Activated naive CD4-positive, alpha-beta T cell treated with anti-CD3 and anti-CD28 coated beads, Interleukin-2, amount 50 U/mL, for 16 hours (primary cell): Measurements from ENCODE around the gene NFKB2.

Experiments
- DNase-seq: peaks from one replicate; pipeline ENCODE4 v3.0.0-alpha.2; 2020

NFKB2 gene

GRCh38 chr10:102396317-102396650 lies 779 bp downstream of the NFKB2 start:
- DNase-seq, result no peak

GRCh38 chr10:102396730-102397151 lies 1.2 kb downstream of the NFKB2 start:
- no peak for DNase-seq

GRCh38 chr10:102397222-102398171 lies 2.0 kb downstream of the NFKB2 start:
- DNase-seq, result no peak

GRCh38 chr10:102398172-102399020 lies 2.9 kb downstream of the NFKB2 start:
- DNase-seq, result no peak

- DNase-seq, result peak; percentile 86
Measured at GRCh38 chr10:102399217-102400021, 3.9 kb downstream of the NFKB2 start.

GRCh38 chr10:102400076-102400475 lies 4.6 kb downstream of the NFKB2 start:
- no peak for DNase-seq

- no peak for DNase-seq
Measured at GRCh38 chr10:102400598-102401341, 5.3 kb downstream of the NFKB2 start.

GRCh38 chr10:102401342-102401654 lies 5.8 kb downstream of the NFKB2 start:
- DNase-seq, result no peak

GRCh38 chr10:102401735-102402511 lies 6.4 kb downstream of the NFKB2 start:
- no peak for DNase-seq

- DNase-seq, result no peak
Measured at GRCh38 chr10:102402512-102402896, 7.0 kb downstream of the NFKB2 start.

- no peak for DNase-seq
Measured at GRCh38 chr10:102403115-102403514, 7.6 kb downstream of the NFKB2 start.

- DNase-seq, result no peak
Measured at GRCh38 chr10:102404361-102405107, 9.0 kb downstream of the NFKB2 start.

GRCh38 chr10:102405108-102405571 lies 9.6 kb downstream of the NFKB2 start:
- no peak for DNase-seq

GRCh38 chr10:102405632-102406031 lies 10.1 kb downstream of the NFKB2 start:
- no peak for DNase-seq

- DNase-seq, result no peak
Measured at GRCh38 chr10:102406815-102407214, 11.3 kb downstream of the NFKB2 start.

- no peak for DNase-seq
Measured at GRCh38 chr10:102407425-102408130, 12.1 kb downstream of the NFKB2 start.

GRCh38 chr10:102408131-102408727 lies 12.7 kb downstream of the NFKB2 start:
- DNase-seq, result no peak

GRCh38 chr10:102408728-102409603 lies 13.5 kb downstream of the NFKB2 start:
- DNase-seq, result peak; percentile 88
